Dendritic cell treated with granulocyte-macrophage colony-stimulating factor and Interleukin-4, amounts not matched to agents 40 ng/mL and 50 ng/mL, for 4 days (primary cell): ENCODE results near the gene RNF168.
"Not testable (repeated sequence)": the region's sequence is repeated elsewhere in the genome, so short reads cannot be mapped to it uniquely, and the experiment has no call there.

Experiments used
- H3K27ac Mint-ChIP-seq: one replicate; pipeline ENCODE4 v1.8.0; 2022; ENCODE audit warnings: mild to moderate bottlenecking, mixed read lengths
- H3K27me3 Mint-ChIP-seq: one replicate; pipeline ENCODE4 v1.8.0; 2022; ENCODE audit warnings: mild to moderate bottlenecking, mixed read lengths
- H3K36me3 Mint-ChIP-seq: one replicate; pipeline ENCODE4 v1.8.0; 2022; ENCODE audit warnings: low read depth, mixed read lengths
- H3K4me1 Mint-ChIP-seq: one replicate; pipeline ENCODE4 v1.8.0; 2022; ENCODE audit warnings: low read depth, mixed read lengths
- H3K4me3 Mint-ChIP-seq: one replicate; pipeline ENCODE4 v1.8.0; 2022; ENCODE audit warnings: mild to moderate bottlenecking, moderate library complexity, mixed read lengths
- H3K9me3 Mint-ChIP-seq: one replicate; pipeline ENCODE4 v1.8.0; 2022; ENCODE audit warnings: mixed read lengths
- intact Hi-C: fragments of 100-400 bp; cut with micrococcal nuclease; formaldehyde crosslinking; loops from one replicate; pipeline ENCODE4 v1.15.0; 2022

Gene RNF168

DNA sequence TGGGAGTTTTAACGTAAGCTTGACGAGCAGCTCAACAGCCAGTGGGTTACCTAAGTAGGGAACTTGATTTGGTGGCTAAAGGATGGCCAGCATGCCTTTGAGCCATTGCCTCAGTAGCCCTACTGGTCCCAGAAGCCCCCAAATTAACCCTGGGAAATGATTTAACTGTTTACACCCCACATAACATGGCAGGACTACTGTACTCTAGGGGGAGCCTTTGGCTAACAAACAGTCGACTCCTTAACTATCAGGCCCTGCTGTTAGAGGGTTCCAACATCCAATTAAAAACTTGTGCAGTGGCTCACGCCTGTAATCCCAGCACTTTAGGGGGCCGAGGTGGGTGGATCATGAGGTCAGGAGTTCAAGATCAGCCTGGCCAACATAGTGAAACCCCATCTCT is 21.0 kb upstream of the RNF168 start:
- no peaks in the 10 kb centered on the region for H3K27me3 Mint-ChIP-seq
- intact Hi-C loops = no loop called here
- no peaks in the 10 kb centered on the region for H3K36me3 Mint-ChIP-seq
- H3K4me1 Mint-ChIP-seq = peaks cover 18% of the 10 kb centered on the region
- peaks cover 28% of the 10 kb centered on the region for H3K9me3 Mint-ChIP-seq
- no peak overlapping the region for H3K27ac Mint-ChIP-seq
- no peak overlapping the region for H3K4me3 Mint-ChIP-seq

DNA sequence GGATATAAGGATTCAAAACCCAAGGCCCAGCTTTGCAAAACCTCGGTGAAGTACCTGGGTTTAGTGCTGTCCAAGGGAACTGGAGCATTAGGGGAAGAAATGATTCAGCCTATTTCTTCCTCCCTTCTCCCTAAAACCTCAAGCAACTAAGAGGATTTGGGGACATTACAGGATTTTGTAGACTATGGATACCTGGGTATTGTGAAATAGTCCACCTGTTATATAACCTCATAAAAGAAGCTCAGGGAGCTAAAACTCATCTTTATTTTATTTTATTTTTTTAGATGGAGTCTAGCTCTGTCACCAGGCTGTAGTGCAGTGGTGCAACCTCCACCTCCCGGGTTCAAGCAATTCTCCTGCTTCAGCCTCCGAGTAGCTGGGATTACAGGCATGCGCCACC is 20.3 kb upstream of the RNF168 start:
- H3K27ac Mint-ChIP-seq = no peak overlapping the region
- peaks cover 15% of the 10 kb centered on the region for H3K4me1 Mint-ChIP-seq
- intact Hi-C loops = no loop called here
- H3K9me3 Mint-ChIP-seq = peaks cover 35% of the 10 kb centered on the region
- no peak overlapping the region for H3K4me3 Mint-ChIP-seq
- H3K27me3 Mint-ChIP-seq = no peaks in the 10 kb centered on the region
- H3K36me3 Mint-ChIP-seq = no peaks in the 10 kb centered on the region

DNA sequence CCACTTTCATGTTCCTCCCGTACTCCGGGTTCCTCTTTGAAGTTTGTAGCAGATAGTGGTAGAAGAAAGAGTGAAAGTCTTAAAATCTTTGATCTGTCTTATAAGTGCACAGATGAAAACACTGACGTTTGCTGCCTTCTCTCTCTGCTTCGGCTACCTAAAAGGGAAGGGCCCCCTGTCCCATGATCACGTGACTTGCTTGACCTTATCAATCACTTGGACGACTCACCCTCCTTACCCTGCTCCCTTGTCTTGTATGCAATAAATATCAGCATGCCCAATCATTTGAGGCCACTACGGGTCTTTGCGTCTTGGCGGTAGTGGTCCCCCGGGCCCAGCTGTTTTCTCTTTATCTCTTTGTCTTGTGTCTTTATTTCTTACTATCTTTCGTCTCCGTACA is 17.7 kb upstream of the RNF168 start:
- peaks cover 46% of the 10 kb centered on the region for H3K9me3 Mint-ChIP-seq
- intact Hi-C loops, H3K4me1 Mint-ChIP-seq, H3K4me3 Mint-ChIP-seq, H3K27ac Mint-ChIP-seq, H3K27me3 Mint-ChIP-seq, H3K36me3 Mint-ChIP-seq: not testable (repeated sequence)

DNA sequence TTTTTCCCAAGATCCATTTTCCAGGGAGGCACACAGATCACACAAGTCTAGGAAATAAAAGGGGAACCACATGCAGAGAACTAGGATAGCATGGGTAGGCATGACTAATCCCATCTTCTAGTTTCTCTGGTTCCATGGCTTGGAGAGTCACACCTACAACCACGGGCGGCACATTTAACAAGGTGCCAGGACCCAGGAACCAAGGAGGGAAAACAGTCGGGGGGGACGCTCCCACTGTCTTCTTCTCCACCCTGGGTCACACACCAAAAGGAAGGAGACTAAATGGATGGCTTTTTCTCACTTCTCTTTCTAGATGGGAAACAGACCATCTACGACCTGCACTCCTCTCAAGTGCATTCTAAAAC is 16.1 kb upstream of the RNF168 start:
- peaks cover 46% of the 10 kb centered on the region for H3K9me3 Mint-ChIP-seq
- H3K36me3 Mint-ChIP-seq = no peaks in the 10 kb centered on the region
- H3K27ac Mint-ChIP-seq = no peak overlapping the region
- no peaks in the 10 kb centered on the region for H3K4me1 Mint-ChIP-seq
- H3K4me3 Mint-ChIP-seq = no peak overlapping the region
- no peaks in the 10 kb centered on the region for H3K27me3 Mint-ChIP-seq
- intact Hi-C loops = loop anchor here (2.0 kb wide), 2 partner anchors 33 to 267 kb away; no protein-coding TSS in a partner anchor

DNA sequence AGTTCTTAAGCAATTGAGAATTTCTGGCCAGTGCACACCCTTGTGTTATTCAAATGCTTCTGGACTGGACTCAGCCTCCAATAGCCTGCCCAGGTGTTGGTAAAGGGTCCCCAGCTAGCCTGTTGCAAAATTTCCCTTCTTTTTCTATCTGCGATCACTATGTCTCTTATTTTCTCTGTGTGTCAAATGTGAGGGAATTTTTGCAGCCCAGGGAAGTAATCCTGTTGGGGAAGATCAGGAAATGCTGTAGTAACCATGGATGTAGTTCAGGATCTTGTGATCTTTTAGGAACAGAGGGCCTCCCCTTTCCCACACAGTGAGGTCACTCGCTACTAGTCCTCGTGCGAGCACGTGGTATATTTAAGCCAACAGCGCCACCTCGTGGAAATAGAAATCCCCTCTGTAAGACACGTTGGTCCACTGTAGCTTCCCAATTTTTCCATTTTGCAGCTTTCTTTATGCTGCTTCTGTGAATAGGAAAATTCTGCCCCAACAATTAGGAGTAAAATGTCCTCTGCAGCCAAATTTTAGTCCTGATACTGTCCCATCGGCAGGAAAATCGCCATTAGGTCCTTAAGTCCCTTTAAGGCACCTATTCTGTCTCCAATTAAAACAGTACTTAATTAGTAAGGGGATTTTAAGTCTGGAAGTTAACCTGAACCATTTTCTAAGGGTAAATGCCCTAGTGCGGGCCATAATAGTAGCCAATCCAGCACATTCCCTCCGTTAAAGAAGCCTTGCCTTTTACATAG is 15.6 kb upstream of the RNF168 start:
- H3K9me3 Mint-ChIP-seq = peaks cover 46% of the 10 kb centered on the region
- no peaks in the 10 kb centered on the region for H3K36me3 Mint-ChIP-seq
- H3K27ac Mint-ChIP-seq = no peak overlapping the region
- no peak overlapping the region for H3K4me3 Mint-ChIP-seq
- no peaks in the 10 kb centered on the region for H3K27me3 Mint-ChIP-seq
- intact Hi-C loops = loop anchor here (2.0 kb wide), 2 partner anchors 32 to 266 kb away; no protein-coding TSS in a partner anchor
- no peaks in the 10 kb centered on the region for H3K4me1 Mint-ChIP-seq

GRCh38 chr3:196517919-196518318 is 14.4 kb upstream of the RNF168 start:
- Mint-ChIP-seq H3K9me3 (peaks cover 46% of the 10 kb centered on the region), H3K36me3 (no peaks in the 10 kb centered on the region), H3K27ac (no peak overlapping the region), H3K27me3 (no peaks in the 10 kb centered on the region), H3K4me3 (no peak overlapping the region), H3K4me1 (no peaks in the 10 kb centered on the region)
- intact Hi-C loops = loop anchor here (2.0 kb wide), 2 partner anchors 31 to 265 kb away; no protein-coding TSS in a partner anchor

DNA sequence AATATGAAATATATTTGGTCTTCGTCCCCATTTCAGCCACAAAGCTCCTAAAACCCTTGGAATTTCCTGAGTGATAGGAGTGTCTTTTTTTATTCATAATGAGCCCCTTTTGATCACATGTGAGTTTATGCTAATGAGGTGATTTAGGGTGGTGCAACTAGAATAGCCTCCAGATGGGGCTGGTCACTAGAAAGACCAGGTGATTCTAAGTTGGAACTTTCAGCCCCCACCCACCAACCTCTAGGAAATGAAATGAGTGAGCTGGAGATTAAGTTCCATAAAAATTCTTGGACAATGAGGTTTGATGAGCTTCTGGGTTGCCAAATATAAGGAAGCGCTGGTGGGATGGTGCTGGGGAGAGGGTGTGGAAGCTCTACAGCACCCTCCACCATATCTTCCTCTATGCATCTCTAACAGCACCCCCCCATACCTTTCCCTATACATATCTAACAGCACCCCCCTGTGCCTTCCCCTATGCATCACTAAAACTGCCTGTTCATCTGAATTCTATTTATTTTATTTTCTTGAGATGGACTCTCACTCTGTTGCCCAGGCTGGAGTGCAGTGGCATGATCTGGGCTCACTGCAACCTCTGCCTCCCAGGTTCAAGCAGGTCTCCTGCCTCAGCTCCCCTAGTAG is 13.7 kb upstream of the RNF168 start:
- Mint-ChIP-seq H3K4me1 (no peaks in the 10 kb centered on the region), H3K9me3 (peaks cover 45% of the 10 kb centered on the region), H3K27ac (no peak overlapping the region), H3K27me3 (no peaks in the 10 kb centered on the region), H3K4me3 (no peak overlapping the region), H3K36me3 (no peaks in the 10 kb centered on the region)
- intact Hi-C loops = no loop called here

DNA sequence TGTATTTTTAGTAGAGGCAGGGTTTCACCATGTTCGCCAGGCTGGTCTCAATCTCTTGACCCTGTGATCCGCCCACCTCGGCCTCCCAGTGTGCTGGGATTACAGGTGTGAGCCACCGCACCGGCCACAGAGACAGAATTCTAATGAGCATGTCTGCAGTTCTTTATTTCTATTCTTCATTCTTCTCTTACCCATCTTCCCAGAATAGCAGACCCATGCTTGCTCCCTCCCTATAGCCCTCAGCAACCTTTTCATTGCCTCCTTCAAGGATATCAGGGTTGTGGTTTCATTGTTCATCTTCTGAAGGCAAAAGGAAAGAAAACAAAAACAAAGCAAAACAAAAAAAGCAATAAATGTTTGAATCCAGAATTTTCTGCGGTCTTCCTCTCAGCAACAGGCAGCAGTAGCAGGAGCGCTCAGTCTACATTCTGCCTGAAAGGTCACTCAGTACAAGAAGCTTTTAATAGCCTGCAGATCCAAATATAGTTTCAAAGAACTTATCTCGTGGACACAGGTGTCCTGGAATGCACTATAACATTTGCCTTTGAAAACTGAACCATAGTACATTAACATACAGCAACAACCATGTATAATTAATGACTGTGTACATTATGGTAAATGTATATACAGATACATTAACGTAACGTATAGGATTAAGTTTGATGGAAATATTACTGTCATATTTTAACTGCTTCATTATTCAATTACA is 11.5 kb upstream of the RNF168 start, which contains the start of gene SMCO1:
Gene SMCO1, minus strand, starts transcription at position 434 of the 709 bp plus-strand sequence. Its CDS starts 137 bp downstream, at position 297.
- intact Hi-C loops = no loop called here
- Mint-ChIP-seq H3K4me3 (no peak within 1 kb of the TSS), H3K27ac (no peak within 1 kb of the TSS), H3K9me3 (peaks cover 23% of the 10 kb centered on the region), H3K36me3 (no peaks in the 10 kb centered on the region), H3K4me1 (no peaks in the 10 kb centered on the region), H3K27me3 (no peaks in the 10 kb centered on the region)

DNA sequence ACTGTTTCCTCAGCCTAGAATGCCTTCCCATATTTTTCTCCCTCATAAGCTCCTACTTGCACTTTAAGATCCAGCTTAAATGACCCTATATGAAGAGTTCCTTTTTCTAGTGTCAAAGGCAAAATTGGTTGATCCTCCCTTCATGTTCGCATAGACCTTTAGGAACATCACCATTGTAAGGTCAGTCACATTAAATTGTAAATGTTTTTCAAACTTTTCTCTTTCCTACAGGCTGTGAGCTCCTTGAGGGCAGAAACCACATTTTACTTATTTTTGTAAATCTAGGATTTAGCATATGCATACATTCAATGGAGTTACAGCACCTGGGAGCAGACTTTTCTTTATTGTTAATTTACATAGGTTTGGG is 10.8 kb upstream of the RNF168 start:
- Mint-ChIP-seq H3K36me3 (no peaks in the 10 kb centered on the region), H3K27me3 (no peaks in the 10 kb centered on the region), H3K9me3 (peaks cover 16% of the 10 kb centered on the region), H3K4me1 (no peaks in the 10 kb centered on the region), H3K27ac (no peak overlapping the region), H3K4me3 (no peak overlapping the region)
- intact Hi-C loops = no loop called here

- Mint-ChIP-seq H3K36me3 (no peaks in the 10 kb centered on the region), H3K27me3 (no peaks in the 10 kb centered on the region), H3K4me1 (no peaks in the 10 kb centered on the region), H3K4me3 (no peak overlapping the region), H3K9me3 (peaks cover 11% of the 10 kb centered on the region), H3K27ac (no peak overlapping the region)
- intact Hi-C loops = no loop called here
Measured at GRCh38 chr3:196513697-196514349, 10.3 kb upstream of the RNF168 start.

GRCh38 chr3:196511646-196512425 is 8.3 kb upstream of the RNF168 start:
- H3K36me3 Mint-ChIP-seq, H3K9me3 Mint-ChIP-seq, H3K27me3 Mint-ChIP-seq, H3K4me1 Mint-ChIP-seq, H3K27ac Mint-ChIP-seq, intact Hi-C loops, H3K4me3 Mint-ChIP-seq: not testable (repeated sequence)

- H3K4me3 Mint-ChIP-seq, H3K36me3 Mint-ChIP-seq, H3K27ac Mint-ChIP-seq, H3K4me1 Mint-ChIP-seq, H3K27me3 Mint-ChIP-seq, intact Hi-C loops: not testable (repeated sequence)
- H3K9me3 Mint-ChIP-seq = peaks cover 10% of the 10 kb centered on the region
Measured at GRCh38 chr3:196511108-196511507, 7.5 kb upstream of the RNF168 start.

DNA sequence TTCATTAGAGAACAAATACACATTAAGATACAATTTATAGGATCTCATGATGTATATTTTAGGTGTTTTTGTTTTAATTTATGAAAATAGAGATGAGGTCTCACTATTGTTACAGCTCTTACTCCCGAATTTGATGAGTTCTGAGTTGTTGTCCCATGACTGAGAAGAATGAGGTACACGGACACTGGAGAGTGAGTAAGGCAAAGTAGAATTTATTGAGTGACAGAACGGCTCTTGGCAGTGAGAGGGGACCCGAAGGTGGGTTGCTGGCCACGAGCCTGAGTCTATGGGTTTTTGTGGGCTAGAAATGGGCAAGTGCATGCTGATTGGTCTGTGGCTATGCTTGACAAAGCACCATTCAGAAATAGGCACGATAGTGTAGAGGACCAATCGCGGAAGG is 3.1 kb upstream of the RNF168 start:
- H3K4me3 Mint-ChIP-seq = no peak overlapping the region
- H3K27ac Mint-ChIP-seq = no peak overlapping the region
- peaks cover 17% of the 10 kb centered on the region for H3K36me3 Mint-ChIP-seq
- peaks cover 13% of the 10 kb centered on the region for H3K4me1 Mint-ChIP-seq
- no peaks in the 10 kb centered on the region for H3K27me3 Mint-ChIP-seq
- intact Hi-C loops = no loop called here
- H3K9me3 Mint-ChIP-seq = peaks cover 10% of the 10 kb centered on the region
